Loucy (cell line): Measurements from ENCODE around the gene SPATS2.

Experiments used
- CTCF ChIP-seq: fragments of 200-600 bp; sonication (generic); conservative IDR thresholded peaks from 2 replicates; pipeline ENCODE4 v1.5.1; 2014; ENCODE audit warnings: mild to moderate bottlenecking, antibody characterized with exemption, low read length
- EZH2phosphoT487 ChIP-seq: fragments of 200-600 bp; IDR thresholded peaks from 2 replicates; pipeline ENCODE4 v1.6.1; 2018; ENCODE audit warnings: antibody characterized with exemption, mild to moderate bottlenecking, moderate library complexity, borderline replicate concordance

- TF ChIP-seq CTCF, result no peak
- no peak for TF ChIP-seq EZH2phosphoT487
Observed at GRCh38 chr12:49439042-49439441, 71.8 kb downstream of the SPATS2 start.
